ENCODE data around the gene MT1M. TPM values are rescaled to one million over a fixed set of nuclear protein-coding genes. Genes with fewer than 3 reads are reported as not detected.

Gene MT1M
- total and polyA plus RNA-seq, 2 of the 8 experiments (the other 6 are each of a cell fraction or from before 2014, with no cell fraction given), result 2.1 TPM; not detected in 1

DNA sequence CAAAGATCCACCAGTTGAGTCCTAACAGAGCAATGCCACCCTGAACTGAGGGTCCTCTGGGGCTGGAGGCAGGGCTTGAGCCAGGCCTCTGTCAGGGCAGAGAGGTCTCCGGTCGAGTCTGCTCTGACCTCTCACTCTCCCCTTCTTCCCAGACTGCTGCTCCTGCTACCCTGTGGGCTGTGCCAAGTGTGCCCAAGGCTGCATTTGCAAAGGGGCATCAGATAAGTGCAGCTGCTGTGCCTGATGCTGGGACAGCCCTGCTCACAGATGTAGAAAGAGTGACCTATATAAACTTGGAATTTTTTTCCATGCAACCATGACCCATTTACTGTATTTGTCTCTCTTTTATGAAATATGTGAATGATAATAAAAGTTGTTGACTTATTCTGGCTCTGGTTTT, 16.8 kb downstream of the MT1M start:
- H3K36me3 ChIP-seq (ENCODE audit: control insufficient read depth in 2 of 4, insufficient read depth in 4 of 4, low read length in 3 of 4), result no peaks in the 10 kb centered on the region
- H3K4ac ChIP-seq (replicated peaks; ENCODE audit: insufficient read length, low read depth, low read length), result no peak overlapping the region
- no peak overlapping the region for H4K8ac ChIP-seq (ENCODE audit: extremely low read depth, insufficient read depth, low read length)
- no peak overlapping the region for H3K56ac ChIP-seq (replicated peaks; ENCODE audit: insufficient read length, low read depth, low read length)
- no peaks in the 10 kb centered on the region for H3K79me2 ChIP-seq (ENCODE audit: control insufficient read depth in 1 of 2, insufficient read depth in 2 of 2, low read length in 2 of 2)
- no peak overlapping the region for H2BK20ac ChIP-seq (ENCODE audit: low read length)
- H2BK5ac ChIP-seq (ENCODE audit: low read depth, low read length), result no peak overlapping the region
- no peaks in the 10 kb centered on the region for H3K79me1 ChIP-seq (ENCODE audit: low read depth, low read length)
- no peak overlapping the region for H2AK5ac ChIP-seq (ENCODE audit: low read depth, low read length)
- WGBS, 2 experiments (ENCODE audit: extremely low coverage in 1 of 2, insufficient coverage in 1 of 2, insufficient read length in 1 of 2, insufficient replicate concordance in 2 of 2, low coverage in 1 of 2, low lambda C conversion rate in 2 of 2, missing lambda C conversion rate in 1 of 2), result 83% methylated on average over 2 of the region's 2 CpGs; no CpG with 5 or more reads in 1 of the 2 experiments
- no peak overlapping the region for H2AFZ ChIP-seq (ENCODE audit: low read length)
- DNase-seq (ENCODE audit: low read depth in 1 of 2, low spot score in 2 of 2) (no peak), FAIRE-seq (no peak)
- no peak overlapping the region for H3K9ac ChIP-seq (replicated peaks in 1 of 4; ENCODE audit: extremely low read depth in 1 of 4, low read depth in 3 of 4, low read length in 3 of 4)
- no peaks in the 10 kb centered on the region; the same call in 1 of the 2 replicates for H3K23me2 ChIP-seq (ENCODE audit: low read depth, low read length)
- H2BK12ac ChIP-seq (ENCODE audit: low read depth, low read length), result no peak overlapping the region
- H3K14ac ChIP-seq (ENCODE audit: insufficient read length), result no peak overlapping the region
- H4K91ac ChIP-seq (replicated peaks; ENCODE audit: insufficient read length, low read length), result no peak overlapping the region
- peaks cover 0 to 7% (median 4%) of the 10 kb centered on the region in 4 experiments; a peak in 2 of 7 replicates for H3K4me1 ChIP-seq (replicated peaks in 1 of 4; ENCODE audit: control insufficient read depth in 3 of 4, insufficient read depth in 4 of 4, low read length in 3 of 4)
- no peak overlapping the region for H2BK15ac ChIP-seq (ENCODE audit: low read length)
- H3K23ac ChIP-seq (ENCODE audit: insufficient read length), result no peak overlapping the region
- no peak overlapping the region for H2BK120ac ChIP-seq (replicated peaks; ENCODE audit: low read depth, low read length)
- no peak overlapping the region for H3K18ac ChIP-seq (ENCODE audit: extremely low read depth, low read length)
- no peak overlapping the region for H3K27ac ChIP-seq (ENCODE audit: low read depth, low read length)
- H4K5ac ChIP-seq (ENCODE audit: insufficient read length, low read depth, low read length), result no peak overlapping the region
- CTCF ChIA-PET (ENCODE audit: partially characterized antibody), result interaction anchor here (0.8 to 1.8 kb wide), 3 partner anchors 16 to 54 kb away, joined by 3 to 5 read pairs (median 4); no protein-coding TSS in a partner anchor
- H3K4me3 ChIP-seq (ENCODE audit: extremely low read depth in 1 of 4, insufficient read depth in 2 of 4, low read depth in 3 of 4, low read length in 4 of 4), result no peak overlapping the region
- no peak for TF ChIP-seq RFX5 (IDR thresholded peaks at IDR 0.05; ENCODE audit: borderline replicate concordance, low read depth, low read length)
- TF ChIP-seq POLR2A (IDR thresholded peaks at IDR 0.05; ENCODE audit: control extremely low read depth in 1 of 2, low read depth in 2 of 2, low read length in 2 of 2), result no peak
- no peak for TF ChIP-seq KDM4A (IDR thresholded peaks at IDR 0.05; ENCODE audit: low read depth, low read length, severe bottlenecking)
- no peak for TF ChIP-seq CTBP2 (IDR thresholded peaks at IDR 0.05; ENCODE audit: borderline replicate concordance, insufficient read depth, insufficient read length, low read length)
- TF ChIP-seq E2F6 (IDR thresholded peaks at IDR 0.05), result no peak
- TF ChIP-seq SIN3A (conservative IDR thresholded peaks at IDR 0.05 in 1 of 2, IDR thresholded peaks at IDR 0.05 in 1 of 2; ENCODE audit: low read depth in 1 of 2, low read length in 2 of 2), result no peak
- no peak for TF ChIP-seq CBX5 (IDR thresholded peaks at IDR 0.05; ENCODE audit: low read depth, low read length)
- no peak for TF ChIP-seq CHD2 (IDR thresholded peaks at IDR 0.05; ENCODE audit: low read length)
- TF ChIP-seq KDM1A (IDR thresholded peaks at IDR 0.05; ENCODE audit: borderline replicate concordance, low read length), result no peak
- TF ChIP-seq RAD21 (IDR thresholded peaks at IDR 0.05 in 1 of 2, conservative IDR thresholded peaks at IDR 0.05 in 1 of 2; ENCODE audit: low read depth in 2 of 2, low read length in 2 of 2), result no peak
- POLR2A ChIA-PET (ENCODE audit: partially characterized antibody), result interaction anchor here (1.2 to 1.3 kb wide), 2 partner anchors 14 to 18 kb away, joined by 3 to 5 read pairs; no protein-coding TSS in a partner anchor
- no peak overlapping the region for H3K4me2 ChIP-seq (ENCODE audit: insufficient read depth in 1 of 2, low read depth in 2 of 2, low read length in 2 of 2)
- peaks cover 2 to 4% of the 10 kb centered on the region in 2 experiments for H4K20me1 ChIP-seq (replicated peaks in 1 of 2; ENCODE audit: control insufficient read depth in 1 of 2, insufficient read depth in 2 of 2, low read length in 2 of 2)
- H3K27me3 ChIP-seq (replicated peaks in 1 of 4; ENCODE audit: control insufficient read depth in 3 of 4, extremely low read depth in 1 of 4, insufficient read depth in 3 of 4, low read length in 3 of 4), result peaks cover 43 to 76% (median 67%) of the 10 kb centered on the region in 4 experiments
- no peaks in the 10 kb centered on the region for H3K9me3 ChIP-seq (ENCODE audit: insufficient read depth in 2 of 2, low read depth in 1 of 2, low read length in 1 of 2)

All from H1 (cell line).